HL-60/S4 (cell line): ENCODE data around the gene PTPRN2.

Experiments
- in situ Hi-C: fragments of 300-500 bp; cut with MboI; formaldehyde crosslinking; loops from 2 replicates; pipeline ENCODE4 v1.14.3; 2022; ENCODE audit warnings: low sequenced_read_pairs

Gene PTPRN2

DNA sequence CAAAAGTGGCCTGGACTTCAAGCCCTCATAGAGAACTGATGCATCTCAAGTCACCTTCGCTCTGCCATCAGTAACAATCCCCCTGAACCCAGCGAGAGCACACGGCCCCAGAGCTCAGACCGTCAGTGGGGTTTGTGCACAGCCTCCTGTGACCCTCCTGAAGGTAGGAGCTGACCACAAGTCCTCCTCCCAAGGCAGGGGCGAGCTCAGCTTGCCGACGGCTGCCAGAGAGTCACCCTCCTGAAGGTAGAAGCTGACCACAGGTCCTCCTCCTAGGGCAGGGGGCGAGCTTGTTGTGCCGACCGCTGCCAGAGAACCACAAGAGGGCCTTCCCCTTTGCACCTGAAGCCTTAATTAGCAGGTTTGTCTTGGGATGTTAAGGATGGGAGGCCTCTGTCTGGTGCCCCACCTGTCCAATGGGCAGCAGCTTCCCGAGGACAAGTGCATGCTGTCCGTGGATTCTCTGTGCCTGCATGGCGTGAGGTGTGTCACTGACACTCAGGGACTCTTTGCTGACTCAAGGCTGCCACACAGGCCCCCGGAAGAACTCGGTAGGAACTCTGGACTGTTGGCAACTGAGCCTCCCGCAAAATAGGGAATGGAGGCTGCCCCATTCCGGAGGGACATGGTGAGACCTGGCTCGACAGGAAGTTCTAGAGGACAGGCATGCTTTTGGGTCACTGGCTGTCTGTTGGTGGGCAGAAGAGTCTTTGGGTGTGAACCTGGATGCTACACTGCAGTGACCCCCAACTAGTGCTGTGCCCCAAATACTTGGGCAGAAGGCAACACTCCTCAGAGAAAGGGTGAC lies 763.4 kb downstream of the PTPRN2 start:
- in situ Hi-C loops = no loop called here

DNA sequence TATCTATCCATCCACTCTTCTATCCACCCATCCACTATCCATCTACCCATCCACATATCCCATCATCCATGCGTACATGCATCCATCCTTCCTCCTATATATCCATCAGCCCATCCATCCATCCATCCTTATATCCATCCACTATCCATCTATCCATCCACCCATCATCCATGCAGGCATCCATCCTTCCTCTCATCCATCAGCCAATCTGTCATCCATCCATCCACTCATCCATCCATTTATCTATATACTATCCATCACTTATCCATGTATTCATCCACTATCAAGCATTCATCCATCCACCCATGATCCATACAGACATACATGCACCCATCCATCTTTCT lies 765.0 kb downstream of the PTPRN2 start:
- in situ Hi-C loops = no loop called here

DNA sequence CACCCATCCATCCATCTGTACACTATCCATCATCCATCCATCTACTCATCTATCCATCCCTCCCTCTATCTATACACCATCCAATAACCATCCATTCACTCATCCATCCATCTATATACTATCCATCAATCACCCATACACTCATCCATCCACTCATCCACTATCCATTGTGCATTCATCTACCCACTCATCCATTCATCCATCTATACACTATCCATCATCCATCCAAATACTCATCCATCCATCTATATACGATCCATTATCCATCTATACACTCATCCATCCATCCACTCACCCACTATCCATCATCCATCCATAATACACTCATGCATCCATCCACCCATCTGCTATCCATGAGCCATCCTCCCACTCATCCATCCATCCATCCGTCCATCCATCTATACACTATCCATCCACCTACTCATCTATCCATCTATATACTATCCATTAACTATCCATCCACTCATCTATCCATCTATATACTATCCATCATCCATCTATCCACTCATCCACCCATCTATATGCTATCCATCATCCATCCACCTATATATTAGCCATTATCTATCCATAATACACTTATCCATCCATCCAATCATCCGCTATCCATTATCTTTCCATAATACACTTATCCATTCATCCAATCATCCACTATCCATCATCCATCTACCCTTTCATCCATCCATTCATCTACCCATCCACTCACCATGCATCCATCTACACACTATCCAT lies 765.5 kb downstream of the PTPRN2 start:
- in situ Hi-C loops = no loop called here

DNA sequence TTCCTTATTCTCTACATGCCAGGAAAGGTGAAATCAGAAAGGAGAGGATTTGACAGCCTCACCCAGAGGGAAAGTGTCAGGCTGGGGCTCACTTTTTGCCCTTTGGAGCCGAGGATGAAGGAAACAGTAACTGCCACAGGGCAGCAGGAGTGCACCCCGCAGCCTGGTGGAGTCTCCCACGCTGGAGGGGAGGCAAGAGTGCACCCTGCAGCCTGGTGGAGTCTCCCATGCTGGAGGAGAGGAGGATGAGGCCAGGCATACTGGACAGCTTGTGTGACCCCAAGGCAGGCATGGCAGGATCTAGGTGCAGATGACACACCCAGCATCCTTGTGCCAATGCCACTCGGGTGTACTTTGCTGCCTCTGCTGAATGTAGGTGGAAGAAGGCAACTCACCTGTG lies 766.8 kb downstream of the PTPRN2 start:
- in situ Hi-C loops = no loop called here

DNA sequence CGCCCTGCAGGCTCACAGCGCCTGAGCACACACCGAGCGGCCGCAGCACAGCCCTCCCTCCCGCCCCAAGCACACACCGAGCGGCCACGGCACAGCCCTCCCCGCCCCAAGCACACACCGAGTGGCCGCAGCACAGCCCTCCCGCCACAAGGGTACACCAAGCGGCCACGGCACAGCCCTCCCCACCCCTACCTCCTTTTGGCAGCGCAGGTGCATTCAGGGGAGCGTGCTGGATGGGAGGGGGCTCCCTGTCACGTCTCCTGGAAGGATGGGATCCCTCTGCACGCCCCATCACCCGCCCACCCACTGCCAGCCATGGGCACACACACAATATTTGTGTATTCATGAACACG lies 768.2 kb downstream of the PTPRN2 start:
- in situ Hi-C loops = no loop called here

DNA sequence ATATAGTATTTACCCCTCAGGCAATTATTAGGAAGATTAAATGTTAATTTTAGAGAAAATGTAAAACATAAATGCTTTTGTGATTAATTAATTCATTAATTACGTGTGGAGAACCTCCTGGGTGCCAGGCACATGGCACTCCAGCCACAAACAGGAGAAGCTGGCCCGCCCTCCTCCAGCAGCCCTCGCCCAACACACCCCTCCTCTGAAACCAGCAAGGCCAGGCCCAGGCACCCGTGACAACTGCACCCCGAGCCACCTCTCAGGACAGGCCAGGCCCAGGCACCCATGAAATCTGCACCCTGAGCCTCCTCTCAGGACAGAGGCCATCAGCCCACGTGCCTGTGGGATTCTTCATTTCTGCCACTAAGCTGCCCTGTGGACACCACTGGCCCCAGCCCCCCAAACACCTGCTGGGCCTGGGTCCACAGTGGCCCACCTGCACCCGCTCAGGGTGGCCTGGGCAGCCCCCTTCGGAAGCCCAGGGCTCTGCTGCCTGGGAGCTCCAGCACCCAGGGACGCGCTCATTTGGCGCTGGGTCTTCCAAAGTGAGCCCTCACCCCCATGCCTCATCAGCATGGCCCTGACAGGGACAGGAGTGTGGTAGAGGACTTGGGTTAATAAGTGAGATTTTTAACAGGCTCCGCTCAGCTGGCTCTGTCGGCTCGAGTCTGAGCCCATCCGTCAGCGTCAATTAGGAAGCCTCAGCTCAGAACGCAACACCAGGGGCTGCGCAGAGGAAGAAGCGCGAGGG lies 768.7 kb downstream of the PTPRN2 start:
- in situ Hi-C loops = no loop called here

DNA sequence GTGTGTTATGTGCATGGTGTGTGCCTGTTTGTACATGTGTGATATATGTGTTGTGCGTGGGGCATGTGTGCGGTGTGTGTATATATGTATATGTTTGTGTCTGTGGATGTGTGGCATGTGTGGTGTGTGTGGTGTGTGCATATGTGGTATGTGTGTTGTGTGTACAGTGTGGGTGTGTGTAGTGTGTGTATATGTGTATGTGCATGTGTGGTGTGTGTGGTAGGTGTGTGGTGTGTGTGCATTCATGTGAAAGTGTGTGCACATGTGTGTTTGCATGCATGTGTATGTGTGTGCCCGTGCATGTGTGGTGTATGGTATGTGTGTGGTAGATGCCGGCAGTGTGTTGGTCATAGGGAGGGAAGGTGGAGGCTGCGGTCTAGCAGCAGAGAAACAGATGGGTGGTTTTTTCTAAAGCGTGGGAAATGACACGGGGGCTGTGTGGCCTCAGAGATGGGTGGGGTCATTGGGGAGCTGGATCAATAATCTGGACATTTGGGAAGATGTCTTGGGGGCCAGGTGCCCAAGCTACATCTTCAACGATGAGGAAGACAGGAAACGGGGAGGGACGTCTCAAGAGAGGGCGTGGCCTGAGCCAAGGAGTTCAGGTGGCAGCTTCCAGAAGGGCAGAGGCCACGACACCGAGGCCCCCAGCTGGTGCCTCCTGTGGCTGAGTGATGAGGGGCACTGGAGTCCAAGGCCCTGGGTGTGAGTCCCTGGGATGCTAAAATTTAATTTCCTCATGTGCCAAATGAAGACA lies 769.5 kb downstream of the PTPRN2 start:
- in situ Hi-C loops = no loop called here

DNA sequence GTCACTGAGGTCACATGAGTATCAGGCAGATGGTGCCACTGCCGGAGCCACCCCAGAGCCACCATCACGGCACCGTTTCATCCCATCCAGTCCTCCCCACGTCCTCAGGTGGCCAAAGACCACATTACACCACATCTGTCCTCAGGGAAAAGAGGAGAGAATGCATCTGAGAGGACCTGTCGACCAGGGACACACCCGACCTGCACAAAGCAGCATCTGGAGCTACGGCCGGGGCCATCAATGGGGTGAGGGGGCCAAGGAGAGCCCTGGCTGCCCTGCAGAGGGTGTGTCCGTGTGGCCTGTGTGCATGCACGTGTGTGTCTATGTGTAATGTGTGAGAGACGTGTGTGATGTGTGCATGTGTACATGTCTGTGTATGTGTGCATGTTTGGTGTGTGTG lies 770.2 kb downstream of the PTPRN2 start:
- in situ Hi-C loops = no loop called here

DNA sequence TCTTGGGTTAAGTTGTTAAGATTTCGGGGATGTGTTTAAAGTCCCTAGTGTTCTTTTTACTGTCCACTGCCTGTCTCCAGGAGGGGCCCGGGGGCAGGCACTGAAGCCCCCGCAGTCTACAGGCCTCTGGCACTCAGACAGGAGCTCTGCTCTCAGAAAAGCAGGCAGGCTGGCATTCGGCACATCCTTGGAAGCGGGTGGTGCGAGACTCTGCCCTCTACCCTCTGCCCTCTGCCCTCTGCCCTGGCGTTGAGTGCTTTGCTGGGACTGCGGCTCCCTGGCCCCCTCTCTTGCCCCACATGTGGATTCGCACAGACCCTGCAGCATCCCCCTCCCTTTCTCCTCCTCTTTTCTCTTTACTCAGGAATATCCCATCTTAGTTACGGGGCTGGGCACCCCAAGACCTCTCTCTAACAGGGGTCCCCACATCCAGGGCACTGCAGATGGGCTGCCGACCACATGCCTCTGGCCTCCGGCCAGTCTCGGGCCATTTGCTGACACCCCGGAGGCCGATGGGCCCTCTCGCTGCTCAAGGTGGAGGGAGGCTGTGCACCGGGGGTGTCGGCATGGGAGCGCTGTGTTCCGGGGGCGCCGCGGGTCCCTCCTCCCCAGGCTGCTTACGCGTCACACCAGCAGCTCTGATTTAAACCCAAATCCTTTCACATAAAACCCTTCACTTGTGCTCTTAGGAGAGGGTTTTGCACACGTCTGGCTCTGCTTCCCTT lies 770.9 kb downstream of the PTPRN2 start:
- in situ Hi-C loops = no loop called here

DNA sequence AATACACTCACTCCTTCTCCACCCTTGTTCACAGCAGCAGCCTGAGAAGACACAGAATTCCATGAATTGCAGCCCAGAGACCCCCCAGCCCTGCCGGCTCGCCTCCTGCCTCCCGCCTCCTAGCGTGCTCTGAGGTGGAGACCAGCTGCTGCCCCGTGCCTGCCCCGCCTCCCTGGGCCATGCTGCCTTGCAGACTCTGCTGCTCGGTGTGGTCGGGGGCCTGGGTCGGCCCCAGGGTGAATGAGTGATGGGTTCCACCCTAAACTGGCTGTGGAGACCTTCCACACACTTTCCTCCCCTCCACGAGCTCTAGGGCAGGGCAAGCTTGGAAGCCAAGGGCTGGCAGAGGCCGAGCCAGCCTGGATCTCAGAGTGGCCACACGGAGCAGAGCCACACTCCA lies 771.5 kb downstream of the PTPRN2 start:
- in situ Hi-C loops = no loop called here

DNA sequence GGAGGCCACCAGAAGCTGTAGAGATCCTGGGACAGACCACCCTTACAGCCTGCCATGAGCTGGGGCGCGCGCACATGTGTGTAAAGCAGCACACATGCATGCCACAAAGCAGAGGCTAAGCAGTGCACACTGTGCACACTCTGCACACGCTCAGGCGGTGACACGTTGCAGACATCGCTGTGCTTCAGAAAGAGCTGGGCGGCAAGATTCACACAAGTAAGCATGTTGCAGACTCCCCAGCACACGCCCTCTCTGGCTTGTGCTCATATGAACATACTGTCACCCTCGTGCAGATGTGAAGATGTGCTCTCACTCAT lies 772.0 kb downstream of the PTPRN2 start:
- in situ Hi-C loops = no loop called here

DNA sequence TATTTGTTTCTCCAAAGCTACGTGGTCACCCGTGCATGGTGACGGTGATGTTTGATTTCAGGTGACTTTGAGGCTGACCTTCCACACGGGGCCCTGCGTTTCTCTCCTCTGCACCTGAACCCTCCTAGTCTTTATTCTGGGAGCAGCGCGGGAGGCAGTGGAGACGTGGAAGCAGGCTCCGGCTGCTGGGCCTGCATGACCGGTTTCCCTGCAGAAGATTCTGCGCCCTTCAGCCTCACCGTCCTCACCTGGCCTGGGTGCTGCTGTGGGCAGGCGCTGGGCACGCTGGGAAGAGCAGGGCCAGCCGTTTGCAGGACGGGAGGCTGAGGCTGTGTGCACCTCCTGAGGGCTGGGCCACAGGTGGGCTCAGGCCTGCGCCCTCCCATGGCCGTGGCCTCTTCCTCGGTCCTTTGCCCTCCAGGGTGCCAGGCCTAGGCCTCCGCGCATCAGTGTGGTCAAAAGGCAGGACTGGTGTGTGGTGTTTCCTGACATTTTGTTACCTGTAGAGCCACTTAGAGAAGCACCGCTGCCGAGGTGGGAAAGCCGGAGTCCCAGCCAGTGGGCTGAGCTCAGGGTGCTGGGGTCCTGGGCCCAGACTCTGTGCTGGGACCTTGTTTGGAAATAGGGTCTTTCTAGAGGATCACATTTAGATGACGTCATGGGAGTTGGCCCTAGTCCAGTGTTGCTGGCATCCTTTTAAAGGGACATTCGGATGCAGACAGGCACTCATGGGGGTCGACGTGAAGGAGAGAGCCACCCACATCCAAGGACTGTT lies 772.5 kb downstream of the PTPRN2 start:
- in situ Hi-C loops = no loop called here

DNA sequence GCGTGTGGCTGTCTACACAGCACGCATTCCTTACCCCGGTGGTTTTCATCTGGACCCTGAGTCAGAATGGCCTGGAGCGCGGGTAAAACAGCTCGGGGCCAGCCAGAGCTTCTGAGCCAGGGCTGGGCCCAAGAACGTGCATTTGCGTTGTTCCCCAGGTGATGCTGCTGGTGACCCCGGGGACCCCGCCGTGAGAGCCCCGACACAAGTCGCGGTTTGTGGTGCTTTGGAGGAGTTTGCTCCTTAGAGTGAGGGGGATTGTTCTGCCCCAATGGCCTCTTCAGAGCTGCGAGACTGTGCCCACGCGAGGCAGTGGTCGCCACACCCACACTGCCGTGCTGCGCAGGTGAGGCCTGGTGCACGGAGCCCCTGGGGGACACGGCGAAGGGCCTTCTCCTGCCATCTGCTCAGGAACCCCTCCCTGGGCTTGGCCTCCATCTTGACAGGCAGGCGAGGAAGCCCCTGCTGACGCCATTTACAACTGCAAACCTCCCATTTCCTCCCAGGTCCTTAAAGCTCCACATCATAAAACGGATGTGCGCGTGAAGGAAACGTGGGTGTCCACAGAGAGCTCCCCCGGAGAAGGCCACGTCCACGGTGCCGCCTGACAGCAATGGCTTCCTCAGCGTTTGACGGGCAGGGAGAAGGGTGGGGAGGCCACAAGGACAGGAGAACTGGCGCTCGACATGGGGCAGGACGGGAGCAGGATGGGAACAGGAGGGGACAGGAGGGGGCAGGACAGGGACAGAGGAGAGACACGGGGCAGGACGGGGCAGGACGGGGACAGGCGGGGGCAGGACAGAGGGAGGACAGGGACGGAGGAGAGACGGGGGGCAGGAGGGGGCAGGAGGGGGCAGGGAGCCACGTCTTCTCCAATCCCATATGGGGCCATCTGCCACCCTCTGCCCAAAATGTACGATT lies 773.6 kb downstream of the PTPRN2 start:
- in situ Hi-C loops = no loop called here

DNA sequence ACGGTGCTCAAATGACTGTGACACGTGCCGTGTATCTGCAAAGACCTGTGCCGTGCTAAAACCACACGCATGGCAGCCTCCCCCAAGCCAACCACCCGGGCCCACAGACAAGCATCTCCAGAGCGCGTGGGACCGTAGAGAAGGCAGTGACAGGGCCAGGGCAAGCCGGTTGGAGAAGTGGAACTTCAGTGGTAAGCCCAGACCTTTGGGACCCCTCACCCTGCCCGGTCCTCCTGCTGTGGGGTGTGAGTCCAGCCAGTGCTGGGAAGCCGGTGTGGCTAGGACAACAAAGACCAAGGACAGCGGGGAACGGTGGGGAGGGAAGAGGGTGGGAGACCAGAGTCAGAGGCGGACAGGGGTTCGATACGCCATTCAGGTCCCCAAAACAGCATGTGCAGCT lies 774.6 kb downstream of the PTPRN2 start:
- in situ Hi-C loops = no loop called here

DNA sequence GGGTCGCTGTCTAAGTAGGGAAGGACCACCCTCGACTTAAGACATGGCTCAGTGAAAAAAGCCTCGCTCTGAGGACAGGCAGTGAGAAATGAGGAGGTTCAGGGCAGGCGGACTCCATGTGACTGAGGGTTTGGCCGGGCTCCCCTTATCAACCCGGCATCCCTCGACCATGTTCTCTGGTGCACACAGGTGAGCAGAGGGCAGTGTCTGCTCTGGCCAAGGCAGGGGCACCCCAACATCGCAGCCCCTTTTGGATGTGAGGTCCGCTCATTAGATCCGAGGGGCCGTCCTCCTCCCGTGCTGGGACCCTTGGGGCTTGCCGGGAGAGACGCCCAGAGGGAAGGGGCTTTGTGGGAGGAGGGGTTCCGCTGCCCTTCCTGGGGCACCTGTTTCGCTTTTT lies 775.7 kb downstream of the PTPRN2 start:
- in situ Hi-C loops = no loop called here

DNA sequence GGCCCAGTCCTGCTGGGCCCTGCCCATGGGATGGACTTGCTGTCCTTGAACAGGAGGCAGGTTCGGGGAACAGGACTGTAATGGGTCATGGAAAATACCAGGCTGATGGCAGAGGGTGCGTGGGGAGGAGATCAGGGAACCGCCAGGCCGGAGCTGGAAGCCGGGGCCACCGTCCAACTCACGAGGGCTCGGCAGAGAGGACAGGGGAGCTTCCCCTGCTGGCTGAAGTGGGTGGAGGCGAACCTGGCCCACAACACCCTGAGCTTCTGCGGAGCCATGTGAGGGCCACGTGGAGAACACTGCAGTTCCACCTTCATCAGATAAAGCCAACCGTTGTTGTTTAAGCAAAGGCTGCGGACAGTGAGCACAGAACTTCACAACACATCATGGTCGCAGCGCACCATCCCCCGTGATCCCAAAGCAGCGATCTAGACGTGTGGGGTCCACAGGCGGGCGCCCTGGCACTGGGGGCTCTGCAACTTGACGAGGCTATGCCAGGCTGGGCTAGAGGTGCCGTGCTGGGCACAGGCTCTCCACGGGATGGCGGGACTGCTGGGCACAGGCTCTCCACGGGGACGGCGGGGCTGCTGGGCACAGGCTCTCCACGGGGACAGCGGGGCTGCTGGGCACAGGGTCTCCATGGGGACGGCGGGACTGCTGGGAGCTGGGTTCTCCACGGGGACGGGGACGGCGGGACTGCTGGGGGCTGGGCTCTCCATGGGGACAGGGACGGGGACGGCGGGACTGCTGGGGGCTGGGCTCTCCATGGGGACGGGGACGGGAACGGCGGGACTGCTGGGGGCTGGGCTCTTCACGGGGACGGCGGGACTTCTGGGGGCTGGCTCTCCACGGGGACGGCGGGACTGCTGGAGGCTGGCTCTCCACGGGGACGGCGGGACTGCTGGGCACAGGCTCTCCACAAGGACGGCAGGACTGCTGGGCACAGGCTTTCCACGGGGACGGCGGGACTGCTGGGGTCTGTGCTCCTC lies 777.5 kb downstream of the PTPRN2 start:
- in situ Hi-C loops = no loop called here

DNA sequence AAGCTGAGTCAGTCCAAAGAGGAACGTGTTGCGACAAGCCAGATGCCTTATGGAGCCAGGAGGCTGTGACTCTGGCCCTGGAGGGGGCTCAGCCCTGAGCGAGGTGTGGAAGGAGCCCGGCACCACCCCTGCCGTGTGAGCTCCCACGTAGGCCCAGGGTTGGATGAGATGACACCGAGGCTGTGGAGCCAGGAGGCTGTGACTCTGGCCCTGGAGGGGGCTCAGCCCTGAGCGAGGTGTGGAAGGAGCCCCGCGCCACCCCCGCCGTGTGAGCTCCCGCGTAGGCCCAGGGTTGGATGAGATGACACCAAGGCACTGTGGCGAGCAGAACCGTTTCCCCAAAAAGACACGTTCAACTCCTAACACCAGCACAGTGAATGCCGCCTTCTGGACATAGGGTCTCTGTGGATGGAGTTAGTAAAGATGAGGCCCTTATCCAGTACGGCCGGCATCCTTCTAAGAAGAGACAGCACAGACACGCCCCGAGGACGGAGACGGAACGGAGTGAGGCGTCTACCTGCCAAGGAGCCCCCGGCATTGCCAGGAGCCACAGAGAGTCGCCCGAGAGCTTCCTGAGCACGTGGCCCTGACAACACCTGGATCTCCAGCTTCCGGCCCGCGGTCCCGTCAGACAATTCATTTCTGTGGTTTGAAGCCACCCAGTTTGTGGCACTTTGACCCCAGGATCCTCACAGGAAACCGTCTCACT lies 778.3 kb downstream of the PTPRN2 start:
- in situ Hi-C loops = no loop called here
